Neural cell (in vitro differentiated cells): ENCODE measurements around the gene SLBP. TPM values are rescaled to one million over a fixed set of nuclear protein-coding genes. Genes with fewer than 3 reads are reported as not detected.

Experiments
- H2AFZ ChIP-seq: fragments of 200-600, 300-800 bp; sonication (generic), shearing (Covaris generic); 2 replicates; pipeline ENCODE4 v1.6.0; 2014; ENCODE audit warnings: low read depth, mild to moderate bottlenecking, antibody characterized with exemption, low read length, moderate library complexity
- H3F3A ChIP-seq: fragments of 200-600 bp; shearing (Covaris generic); 2 replicates; pipeline ENCODE4 v1.6.1; 2016; ENCODE audit warnings: mild to moderate bottlenecking, moderate library complexity, mixed read lengths, antibody characterized with exemption, low read length; ENCODE audit not compliant: insufficient read depth, poor library complexity, severe bottlenecking
- H3K27ac ChIP-seq: fragments of 200-600, 300-800 bp; sonication (generic), shearing (Covaris generic); 2 replicates; pipeline ENCODE4 v1.5.1; 2014; ENCODE audit warnings: mild to moderate bottlenecking, low read length, moderate library complexity
- H3K27me3 ChIP-seq: fragments of 300-800, 200-600 bp; sonication (generic), shearing (Covaris generic); 2 replicates; pipeline ENCODE4 v1.6.0; 2014; ENCODE audit warnings: mild to moderate bottlenecking, low read depth, low read length, moderate library complexity; ENCODE audit not compliant: insufficient read depth
- H3K36me3 ChIP-seq: fragments of 300-800, 200-600 bp; sonication (generic), shearing (Covaris generic); 2 replicates; pipeline ENCODE4 v1.5.1; 2014; ENCODE audit warnings: mild to moderate bottlenecking, antibody characterized with exemption, low read length, moderate library complexity; ENCODE audit not compliant: insufficient read depth
- H3K4me2 ChIP-seq: fragments of 300-800, 200-600 bp; sonication (generic), shearing (Covaris generic); 2 replicates; pipeline ENCODE4 v1.6.0; 2014; ENCODE audit warnings: mild to moderate bottlenecking, low read length
- H3K4me3 ChIP-seq: fragments of 300-800, 200-600 bp; sonication (generic), shearing (Covaris generic); 2 replicates; pipeline ENCODE4 v1.5.1; 2014; ENCODE audit warnings: mild to moderate bottlenecking, low read length, moderate library complexity
- H3K79me2 ChIP-seq: fragments of 200-600 bp; shearing (Covaris generic); replicated peaks from 2 replicates; pipeline ENCODE4 v1.6.0; 2014; ENCODE audit warnings: mild to moderate bottlenecking, low read length, moderate library complexity; ENCODE audit not compliant: insufficient read depth
- H3K9ac ChIP-seq: fragments of 300-800, 200-600 bp; sonication (generic), shearing (Covaris generic); 2 replicates; pipeline ENCODE4 v1.6.1; 2016; ENCODE audit warnings: mild to moderate bottlenecking, low read length, mixed read lengths
- H3K9me2 ChIP-seq: fragments of 200-600 bp; shearing (Covaris generic); 2 replicates; pipeline ENCODE4 v1.6.1; 2016; ENCODE audit warnings: mild to moderate bottlenecking, low read length, mixed read lengths; ENCODE audit not compliant: insufficient read depth
- H3K9me3 ChIP-seq: fragments of 200-600, 300-800 bp; sonication (generic), shearing (Covaris generic); 2 replicates; pipeline ENCODE4 v1.6.1; 2016; ENCODE audit warnings: mild to moderate bottlenecking, mixed run types, low read length, moderate library complexity, mixed read lengths
- H4K20me1 ChIP-seq: fragments of 200-600 bp; shearing (Covaris generic); 2 replicates; pipeline ENCODE4 v1.6.1; 2016; ENCODE audit warnings: mild to moderate bottlenecking, mixed run types; ENCODE audit not compliant: insufficient read depth
- CTCF ChIP-seq: fragments of 450-650 bp; IDR thresholded peaks from 2 replicates; pipeline ENCODE4 v1.5.1; 2014; ENCODE audit warnings: antibody characterized with exemption, mild to moderate bottlenecking, moderate library complexity; ENCODE audit not compliant: poor library complexity, severe bottlenecking
- EP300 ChIP-seq: fragments of 450-650 bp; conservative IDR thresholded peaks from 2 replicates; pipeline ENCODE4 v1.6.1; 2014; ENCODE audit warnings: antibody characterized with exemption, mild to moderate bottlenecking, moderate library complexity; ENCODE audit not compliant: poor library complexity, severe bottlenecking
- EZH2 ChIP-seq: fragments of 200-600, 300-800 bp; shearing (Covaris generic), sonication (generic); IDR thresholded peaks from 2 replicates; pipeline ENCODE4 v1.6.1; 2014; ENCODE audit warnings: antibody characterized with exemption, low read length, borderline replicate concordance, mild to moderate bottlenecking; ENCODE audit not compliant: insufficient read depth, poor library complexity, severe bottlenecking
- MXI1 ChIP-seq: fragments of 450-650 bp; conservative IDR thresholded peaks from 2 replicates; pipeline ENCODE4 v1.6.1; 2014; ENCODE audit warnings: antibody characterized with exemption, mild to moderate bottlenecking; ENCODE audit not compliant: poor library complexity, severe bottlenecking
- POLR2AphosphoS5 ChIP-seq: IDR thresholded peaks from 2 replicates; pipeline ENCODE4 v1.6.1; 2012
- RAD21 ChIP-seq: fragments of 450-650 bp; conservative IDR thresholded peaks from 2 replicates; pipeline ENCODE4 v1.6.1; 2014; ENCODE audit warnings: antibody characterized with exemption, mild to moderate bottlenecking, moderate library complexity
- SMC3 ChIP-seq: fragments of 450-650 bp; conservative IDR thresholded peaks from 2 replicates; pipeline ENCODE4 v1.6.1; 2014; ENCODE audit warnings: antibody characterized with exemption, mild to moderate bottlenecking, moderate library complexity; ENCODE audit not compliant: poor library complexity
- TAF1 ChIP-seq: IDR thresholded peaks from 2 replicates; pipeline ENCODE4 v1.6.1; 2012; ENCODE audit warnings: low read depth
- polyA plus RNA-seq: library from polyadenylated mRNA; depleted of rRNA; stranded (reverse); fragments of >200 nt; gene quantifications from 2 replicates; pipeline ENCODE4 v1.2.3, GENCODE V29; 2014
- TF ChIP-seq, protein P1 (sequence below): IDR thresholded peaks from 2 replicates; pipeline ENCODE4 v1.6.1; 2012; ENCODE audit warnings: borderline replicate concordance

Gene SLBP
- polyA plus RNA-seq, 1 donor from 2014 or later = 111 TPM

DNA sequence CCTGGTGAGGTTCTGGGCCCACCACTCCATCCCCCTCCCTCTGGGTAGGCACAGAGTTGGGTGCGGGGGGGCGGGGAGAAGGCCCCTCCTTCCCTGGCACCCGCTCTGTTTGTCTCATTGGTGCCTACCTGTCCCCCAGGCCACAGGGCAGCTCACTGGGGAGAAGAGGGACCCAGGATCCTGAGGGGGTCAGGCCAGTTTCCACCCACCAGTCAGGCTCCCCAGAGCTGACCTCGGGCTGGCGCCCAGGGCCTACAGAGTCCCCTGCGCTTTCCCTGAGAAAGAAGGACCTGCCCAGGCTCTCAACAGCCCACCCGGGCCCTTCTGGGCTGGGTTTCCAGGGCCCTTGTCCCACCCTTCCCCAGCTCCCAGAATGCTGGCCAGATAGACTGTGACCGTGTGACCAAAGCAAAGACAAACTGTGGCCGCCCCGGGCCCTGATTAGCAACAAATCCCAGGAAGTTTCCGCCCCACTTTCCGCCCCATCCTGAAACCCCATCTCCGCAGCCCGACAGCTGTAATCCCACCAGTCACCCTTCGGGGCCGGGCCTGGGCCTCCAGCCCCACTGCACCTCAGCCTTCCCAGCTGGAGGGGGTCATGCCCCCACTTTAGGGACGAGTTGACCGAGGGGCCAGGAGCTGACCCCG lies 47.2 kb upstream of the SLBP start:
- H3K79me2 ChIP-seq = no peaks in the 10 kb centered on the region
- H3K4me3 ChIP-seq = no peak overlapping the region
- no peak overlapping the region for H2AFZ ChIP-seq
- H3K36me3 ChIP-seq = no peaks in the 10 kb centered on the region
- H3K27ac ChIP-seq = no peak overlapping the region
- H4K20me1 ChIP-seq = no peaks in the 10 kb centered on the region
- no peaks in the 10 kb centered on the region for H3K9me2 ChIP-seq
- no peak overlapping the region for H3K9ac ChIP-seq
- H3F3A ChIP-seq = no peaks in the 10 kb centered on the region
- H3K4me2 ChIP-seq = no peak overlapping the region
- no peaks in the 10 kb centered on the region for H3K9me3 ChIP-seq
- TF ChIP-seq RAD21 (no peak), EZH2 (no peak), TAF1 (no peak), MXI1 (no peak), SMC3 (no peak), CTCF (no peak), POLR2AphosphoS5 (no peak)
- TF ChIP-seq, protein P1, sequence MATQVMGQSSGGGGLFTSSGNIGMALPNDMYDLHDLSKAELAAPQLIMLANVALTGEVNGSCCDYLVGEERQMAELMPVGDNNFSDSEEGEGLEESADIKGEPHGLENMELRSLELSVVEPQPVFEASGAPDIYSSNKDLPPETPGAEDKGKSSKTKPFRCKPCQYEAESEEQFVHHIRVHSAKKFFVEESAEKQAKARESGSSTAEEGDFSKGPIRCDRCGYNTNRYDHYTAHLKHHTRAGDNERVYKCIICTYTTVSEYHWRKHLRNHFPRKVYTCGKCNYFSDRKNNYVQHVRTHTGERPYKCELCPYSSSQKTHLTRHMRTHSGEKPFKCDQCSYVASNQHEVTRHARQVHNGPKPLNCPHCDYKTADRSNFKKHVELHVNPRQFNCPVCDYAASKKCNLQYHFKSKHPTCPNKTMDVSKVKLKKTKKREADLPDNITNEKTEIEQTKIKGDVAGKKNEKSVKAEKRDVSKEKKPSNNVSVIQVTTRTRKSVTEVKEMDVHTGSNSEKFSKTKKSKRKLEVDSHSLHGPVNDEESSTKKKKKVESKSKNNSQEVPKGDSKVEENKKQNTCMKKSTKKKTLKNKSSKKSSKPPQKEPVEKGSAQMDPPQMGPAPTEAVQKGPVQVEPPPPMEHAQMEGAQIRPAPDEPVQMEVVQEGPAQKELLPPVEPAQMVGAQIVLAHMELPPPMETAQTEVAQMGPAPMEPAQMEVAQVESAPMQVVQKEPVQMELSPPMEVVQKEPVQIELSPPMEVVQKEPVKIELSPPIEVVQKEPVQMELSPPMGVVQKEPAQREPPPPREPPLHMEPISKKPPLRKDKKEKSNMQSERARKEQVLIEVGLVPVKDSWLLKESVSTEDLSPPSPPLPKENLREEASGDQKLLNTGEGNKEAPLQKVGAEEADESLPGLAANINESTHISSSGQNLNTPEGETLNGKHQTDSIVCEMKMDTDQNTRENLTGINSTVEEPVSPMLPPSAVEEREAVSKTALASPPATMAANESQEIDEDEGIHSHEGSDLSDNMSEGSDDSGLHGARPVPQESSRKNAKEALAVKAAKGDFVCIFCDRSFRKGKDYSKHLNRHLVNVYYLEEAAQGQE = no peak
- no peaks in the 10 kb centered on the region for H3K27me3 ChIP-seq

DNA sequence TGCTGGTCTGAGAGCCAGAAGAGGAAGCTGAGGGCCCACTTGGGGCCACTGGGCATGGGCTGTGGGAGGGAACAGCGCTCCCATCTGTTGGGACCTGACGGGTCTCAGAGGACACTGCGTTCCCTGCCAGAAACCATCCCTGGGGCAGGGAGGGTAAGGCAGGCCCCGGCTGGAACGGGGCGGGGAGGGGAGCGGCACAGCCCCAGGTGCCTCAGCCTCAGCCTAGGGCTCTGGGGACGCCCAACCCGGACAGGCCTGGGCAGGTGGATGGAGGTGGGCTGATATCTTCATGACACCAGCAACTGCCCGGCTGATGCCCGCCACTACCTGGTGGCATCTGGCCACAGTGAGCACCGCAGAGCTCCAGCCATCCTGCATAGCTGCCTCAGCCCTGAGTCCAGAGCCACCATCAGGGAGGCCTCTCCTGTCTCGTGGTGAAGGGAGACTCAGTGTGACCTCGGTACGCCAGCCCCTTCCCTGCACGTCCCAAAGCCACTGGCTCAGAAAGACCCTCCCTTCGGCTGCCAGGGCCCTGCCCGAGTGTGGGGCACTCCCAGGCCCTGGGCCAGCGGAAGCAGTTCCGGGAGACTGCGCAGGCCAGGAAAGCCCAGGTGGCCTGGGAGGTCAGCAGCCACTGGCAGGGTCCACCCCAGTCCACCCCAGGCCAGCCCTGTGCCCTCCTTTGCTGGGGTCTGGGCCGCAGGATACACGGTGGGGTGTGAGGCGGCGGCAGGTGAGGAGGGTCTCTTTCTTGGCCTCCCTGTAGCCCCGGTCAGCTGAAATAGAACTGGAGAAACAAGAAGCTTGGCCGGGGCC lies 46.4 kb upstream of the SLBP start:
- Histone ChIP-seq H3K4me3 (no peak overlapping the region), H3K4me2 (no peak overlapping the region), H3K79me2 (no peaks in the 10 kb centered on the region), H3K9me3 (no peaks in the 10 kb centered on the region), H3K36me3 (no peaks in the 10 kb centered on the region), H3K27me3 (no peaks in the 10 kb centered on the region), H3F3A (no peaks in the 10 kb centered on the region), H3K27ac (no peak overlapping the region), H2AFZ (no peak overlapping the region), H3K9ac (no peak overlapping the region), H3K9me2 (no peaks in the 10 kb centered on the region), H4K20me1 (no peaks in the 10 kb centered on the region)
- TF ChIP-seq CTCF (no peak), TAF1 (no peak), EP300 (no peak), MXI1 (no peak), POLR2AphosphoS5 (no peak), SMC3 (no peak), RAD21 (no peak), EZH2 (no peak)
- TF ChIP-seq, protein P1 = no peak
